Measurements from ENCODE around the gene CCDC149.

CCDC149 gene

DNA sequence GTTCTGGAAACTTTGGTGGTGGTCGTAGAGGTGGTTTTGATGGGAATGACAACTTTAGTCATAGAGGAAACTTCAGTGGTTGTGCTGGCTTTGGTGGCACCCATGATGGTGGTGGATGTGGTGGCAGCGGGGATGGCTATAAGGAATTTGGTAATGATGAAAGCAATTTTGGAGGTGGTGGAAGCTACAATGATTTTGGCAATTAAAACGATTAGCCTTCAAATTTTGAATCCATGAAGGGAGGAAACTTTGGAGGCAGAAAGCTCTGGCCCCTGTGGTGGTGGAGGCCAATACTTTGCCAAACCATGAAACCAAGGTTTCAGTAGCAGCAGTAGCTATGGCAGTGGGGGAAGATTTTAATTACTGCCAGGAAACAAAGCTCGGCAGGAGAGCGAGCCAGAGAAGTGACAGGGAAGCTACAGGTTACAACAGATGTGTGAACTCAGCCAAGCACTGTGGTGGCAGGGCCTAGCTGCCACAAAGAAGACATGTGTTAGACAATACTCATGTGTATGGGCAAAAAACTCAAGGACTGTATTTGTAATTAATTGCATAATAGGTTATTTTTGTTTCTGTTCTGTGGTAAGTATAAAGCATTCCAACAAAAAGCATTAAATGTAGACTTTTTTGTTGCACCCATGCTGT is 140.7 kb downstream of the CCDC149 start:
- TF ChIP-seq ZFX (IDR thresholded peaks at IDR 0.05) = no peak
- TF ChIP-seq, protein P1, sequence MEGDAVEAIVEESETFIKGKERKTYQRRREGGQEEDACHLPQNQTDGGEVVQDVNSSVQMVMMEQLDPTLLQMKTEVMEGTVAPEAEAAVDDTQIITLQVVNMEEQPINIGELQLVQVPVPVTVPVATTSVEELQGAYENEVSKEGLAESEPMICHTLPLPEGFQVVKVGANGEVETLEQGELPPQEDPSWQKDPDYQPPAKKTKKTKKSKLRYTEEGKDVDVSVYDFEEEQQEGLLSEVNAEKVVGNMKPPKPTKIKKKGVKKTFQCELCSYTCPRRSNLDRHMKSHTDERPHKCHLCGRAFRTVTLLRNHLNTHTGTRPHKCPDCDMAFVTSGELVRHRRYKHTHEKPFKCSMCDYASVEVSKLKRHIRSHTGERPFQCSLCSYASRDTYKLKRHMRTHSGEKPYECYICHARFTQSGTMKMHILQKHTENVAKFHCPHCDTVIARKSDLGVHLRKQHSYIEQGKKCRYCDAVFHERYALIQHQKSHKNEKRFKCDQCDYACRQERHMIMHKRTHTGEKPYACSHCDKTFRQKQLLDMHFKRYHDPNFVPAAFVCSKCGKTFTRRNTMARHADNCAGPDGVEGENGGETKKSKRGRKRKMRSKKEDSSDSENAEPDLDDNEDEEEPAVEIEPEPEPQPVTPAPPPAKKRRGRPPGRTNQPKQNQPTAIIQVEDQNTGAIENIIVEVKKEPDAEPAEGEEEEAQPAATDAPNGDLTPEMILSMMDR (conservative IDR thresholded peaks at IDR 0.05) = no peak
- H3K27ac ChIP-seq = no peak overlapping the region

DNA sequence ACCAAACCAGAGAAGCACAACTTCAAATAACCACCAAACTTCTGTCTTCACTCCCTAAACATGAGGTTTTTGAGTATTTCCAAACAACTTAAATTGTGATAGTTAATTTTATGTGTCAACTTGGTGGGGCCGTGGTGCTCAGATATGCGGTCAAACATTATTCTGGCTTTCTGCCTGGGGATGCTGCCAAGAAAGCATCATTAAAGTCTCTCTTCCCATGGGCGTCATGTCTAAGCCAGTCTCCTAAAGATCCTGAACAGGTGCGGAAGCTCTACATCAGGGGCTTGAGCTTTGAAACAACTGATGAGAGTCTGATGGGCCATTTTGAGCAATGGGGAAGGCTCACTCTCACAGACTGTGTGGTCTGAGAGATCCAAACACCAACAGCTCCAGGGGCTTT is 141.6 kb downstream of the CCDC149 start:
- H3K27ac ChIP-seq = no peak overlapping the region

DNA sequence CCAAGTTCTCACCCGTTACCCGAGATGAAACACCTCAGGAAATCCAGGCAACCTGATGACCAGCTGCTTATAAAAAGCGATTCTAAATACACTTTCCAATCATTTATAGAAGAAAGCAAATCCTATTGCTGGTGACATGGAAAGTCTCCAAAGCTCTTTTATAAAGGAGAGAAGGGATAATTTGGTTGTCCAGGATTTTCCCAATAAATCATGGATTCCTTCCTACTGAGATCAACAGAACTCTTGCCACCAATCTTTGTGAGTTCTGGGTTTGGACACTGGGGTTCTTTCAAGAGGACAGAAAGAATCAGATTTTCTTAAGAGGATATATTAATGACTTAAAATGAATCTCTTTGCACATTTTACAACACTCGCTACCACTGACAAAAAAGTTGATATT is 142.2 kb downstream of the CCDC149 start:
- TF ChIP-seq, protein P1 (conservative IDR thresholded peaks at IDR 0.05) = no peak
- no peak for TF ChIP-seq ZFX (IDR thresholded peaks at IDR 0.05)
- no peak overlapping the region for H3K27ac ChIP-seq

More for the DNA sequence above, 141.6 kb downstream of the CCDC149 start:
- TF ChIP-seq, protein P1 (conservative IDR thresholded peaks at IDR 0.05) = no peak
- TF ChIP-seq ZFX (IDR thresholded peaks at IDR 0.05) = no peak

DNA sequence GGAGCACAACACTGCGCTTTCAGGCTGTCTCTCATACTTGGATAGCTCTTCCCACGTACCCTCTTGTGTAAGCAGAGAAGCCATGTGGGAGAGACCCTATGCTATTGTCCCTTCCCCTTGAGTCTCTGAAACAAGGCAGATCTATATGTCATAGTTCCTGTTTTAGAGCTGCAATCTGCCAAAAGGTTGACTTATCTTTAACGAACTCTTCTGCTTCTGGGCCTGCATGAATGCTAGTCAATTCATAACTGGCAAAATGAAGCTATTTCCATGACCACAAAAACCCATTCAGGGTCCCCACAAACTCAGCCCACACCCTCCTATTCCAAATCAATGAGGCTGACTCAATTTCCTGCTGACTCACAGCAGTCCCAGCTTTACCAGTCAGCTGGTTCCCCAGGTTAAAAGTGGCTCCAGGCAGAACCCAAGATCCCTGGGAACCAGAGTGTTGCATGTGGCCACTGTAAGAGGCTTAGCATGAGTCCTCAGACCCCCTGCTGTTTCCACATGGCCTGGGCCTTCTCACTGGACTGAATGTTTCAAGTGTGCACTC is 142.7 kb downstream of the CCDC149 start:
- no peak overlapping the region for H3K27ac ChIP-seq
- TF ChIP-seq, protein P1 (conservative IDR thresholded peaks at IDR 0.05) = no peak
- no peak for TF ChIP-seq ZFX (IDR thresholded peaks at IDR 0.05)

DNA sequence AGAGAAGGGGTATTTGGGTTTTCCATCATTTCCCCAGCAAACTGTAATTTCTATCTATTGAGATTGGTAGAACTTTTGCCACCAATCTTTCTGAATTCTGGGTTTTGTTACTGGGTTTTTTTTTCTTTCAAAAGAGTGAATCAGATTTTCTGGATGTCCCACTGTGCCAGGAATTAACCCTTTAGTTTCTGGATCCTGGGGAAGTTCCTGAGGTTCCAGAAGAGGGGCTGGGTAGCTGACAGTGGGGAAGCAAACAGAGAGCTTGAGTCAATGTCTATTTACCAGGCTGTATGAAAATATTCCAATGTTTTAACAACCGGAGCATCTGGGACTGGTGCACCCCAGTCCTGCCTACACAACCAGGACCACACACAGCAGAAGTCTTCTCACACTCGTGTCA is 143.3 kb downstream of the CCDC149 start:
- TF ChIP-seq, protein P1 (conservative IDR thresholded peaks at IDR 0.05) = no peak
- TF ChIP-seq ZFX (IDR thresholded peaks at IDR 0.05) = no peak
- H3K27ac ChIP-seq = no peak overlapping the region

DNA sequence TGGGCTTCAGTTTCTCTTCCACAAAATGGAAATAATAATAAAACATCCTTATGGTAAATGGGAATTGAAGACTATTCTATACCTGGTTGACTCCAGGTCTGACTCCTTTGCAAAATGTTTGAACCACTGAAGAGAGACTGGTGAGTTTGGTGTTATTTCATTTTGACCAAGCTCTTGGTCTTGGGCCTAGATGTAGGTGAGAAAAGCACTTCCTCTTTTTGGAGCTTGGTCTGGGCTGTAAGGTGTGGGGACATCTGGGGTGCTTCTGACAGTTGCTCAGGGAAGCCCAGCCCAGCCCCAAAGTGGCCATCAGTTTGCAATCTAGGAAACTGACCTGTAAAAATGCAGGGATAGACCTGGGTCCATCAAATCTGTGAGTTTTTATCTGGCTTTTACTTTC is 144.2 kb downstream of the CCDC149 start:
- TF ChIP-seq ZFX (IDR thresholded peaks at IDR 0.05) = no peak
- TF ChIP-seq, protein P1 (conservative IDR thresholded peaks at IDR 0.05) = no peak
- H3K27ac ChIP-seq = no peak overlapping the region

DNA sequence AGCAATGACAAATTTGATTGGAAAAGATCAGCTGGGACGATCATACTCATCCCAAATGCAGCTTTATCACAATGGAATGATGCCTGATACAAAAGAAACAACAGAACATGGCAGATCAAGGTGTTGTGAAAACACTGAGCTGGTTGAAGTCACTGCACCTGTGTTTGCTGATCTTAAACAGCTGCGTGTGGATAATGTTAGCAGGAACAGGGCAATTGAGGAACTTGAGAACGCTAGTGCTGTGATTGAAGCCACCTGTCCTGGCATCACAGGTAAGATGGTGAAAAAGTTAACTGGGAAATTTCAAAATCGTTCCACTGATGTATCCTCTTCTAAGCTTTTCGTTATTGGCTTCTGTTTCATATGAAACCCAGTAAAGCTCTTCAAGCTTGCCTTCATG is 144.8 kb downstream of the CCDC149 start:
- H3K27ac ChIP-seq = no peak overlapping the region
- TF ChIP-seq ZFX (IDR thresholded peaks at IDR 0.05) = no peak
- TF ChIP-seq, protein P1 (conservative IDR thresholded peaks at IDR 0.05) = no peak
